Skin of body (tissue), 2 donors: Measurements from ENCODE around the gene USP40. TPM values are rescaled to one million over a fixed set of nuclear protein-coding genes. Genes with fewer than 3 reads are reported as not detected.

Experiments used
- DNase-seq: peaks from one replicate; lab custom pipeline; 2025; lab: John Stamatoyannopoulos, UW
- total RNA-seq: library from RNA; depleted of rRNA; stranded (reverse); fragments of >200 nt; gene quantifications from one replicate; pipeline ENCODE4 v1.2.3, GENCODE V29; 2014

USP40 gene
- total RNA-seq, 1 donor from 2014 or later = 32.1 TPM

GRCh38 chr2:233430651-233431050, 135.9 kb downstream of the USP40 start:
- no peak for DNase-seq

GRCh38 chr2:233430081-233430480, 136.5 kb downstream of the USP40 start:
- DNase-seq = no peak

- DNase-seq = no peak
These were observed 137.2 kb downstream of the USP40 start for GRCh38 chr2:233429175-233429897.

GRCh38 chr2:233428438-233428837, 138.1 kb downstream of the USP40 start:
- DNase-seq = no peak

- no peak for DNase-seq
These were observed 138.6 kb downstream of the USP40 start for GRCh38 chr2:233428008-233428407.

- DNase-seq = no peak
These were observed 139.8 kb downstream of the USP40 start for GRCh38 chr2:233426619-233427342.

Other genes starting within 250 kb of the USP40 start
- gene DGKD, start 212.3 kb downstream of the USP40 start, total RNA-seq = 27.6 TPM
- not detected for gene UGT1A8, start 50.9 kb upstream of the USP40 start, total RNA-seq
- gene UGT1A10, start 69.7 kb upstream of the USP40 start, total RNA-seq = not detected
- not detected for gene UGT1A9, start 105.1 kb upstream of the USP40 start, total RNA-seq
- gene UGT1A7, start 115.1 kb upstream of the USP40 start, total RNA-seq = 0.30 TPM
- gene UGT1A6, start 126.1 kb upstream of the USP40 start, total RNA-seq = 3.0 TPM
- gene UGT1A5, start 146.1 kb upstream of the USP40 start, total RNA-seq = not detected
- gene UGT1A4, start 152.0 kb upstream of the USP40 start, total RNA-seq = not detected
- not detected for gene UGT1A3, start 162.3 kb upstream of the USP40 start, total RNA-seq
- 0.10 TPM for gene UGT1A1, start 193.5 kb upstream of the USP40 start, total RNA-seq
- 0.49 TPM for gene MROH2A, start 211.5 kb upstream of the USP40 start, total RNA-seq